ENCODE data around the gene RUBCNL. TPM values are rescaled to one million over a fixed set of nuclear protein-coding genes. Genes with fewer than 3 reads are reported as not detected.

Gene RUBCNL
- total and polyA plus RNA-seq, 4 donors, result 1.6 to 11.5 (median 5.5) TPM

GRCh38 chr13:46327246-46327645 lies 59.8 kb downstream of the RUBCNL start:
- Histone ChIP-seq H3K27me3 (ENCODE audit: control insufficient read depth in 3 of 3, insufficient read depth in 3 of 3, low read length in 2 of 3) (no peaks in the 10 kb centered on the region), H3K27ac (ENCODE audit: low read depth in 1 of 2, low read length in 1 of 2) (no peak overlapping the region), H3K4me1 (ENCODE audit: control insufficient read depth in 5 of 5, insufficient read depth in 5 of 5, low read length in 5 of 5) (no peaks in the 10 kb centered on the region), H3K9me3 (ENCODE audit: control insufficient read depth in 4 of 4, insufficient read depth in 3 of 4, low read length in 3 of 4) (peaks cover 0 to 3% (median 0%) of the 10 kb centered on the region in 4 donors), H3K9ac (ENCODE audit: insufficient read depth in 1 of 2, low read length in 2 of 2) (no peak overlapping the region), H3K36me3 (ENCODE audit: control insufficient read depth in 4 of 4, insufficient read depth in 4 of 4, low read length in 4 of 4) (no peaks in the 10 kb centered on the region), H3K4me3 (no peak overlapping the region)
- TF ChIP-seq CTCF (IDR thresholded peaks at IDR 0.05; ENCODE audit: control extremely low read depth, extremely low read depth), result no peak
- ATAC-seq (ENCODE audit: insufficient read depth, low FRiP score) (no peak), DNase-seq (no peak)
- 68 to 83% methylated on average over 1 of the region's 1 CpG for WGBS, 2 donors

- no peak for TF ChIP-seq CTCF (IDR thresholded peaks at IDR 0.05; ENCODE audit: control extremely low read depth, extremely low read depth)
- no peaks in the 10 kb centered on the region for H3K36me3 ChIP-seq (ENCODE audit: control insufficient read depth in 4 of 4, insufficient read depth in 4 of 4, low read length in 4 of 4)
- H3K9ac ChIP-seq (ENCODE audit: insufficient read depth in 1 of 2, low read length in 2 of 2), result no peak overlapping the region
- no peak for ATAC-seq (ENCODE audit: insufficient read depth, low FRiP score)
- H3K4me3 ChIP-seq, result no peak overlapping the region
- no peaks in the 10 kb centered on the region for H3K4me1 ChIP-seq (ENCODE audit: control insufficient read depth in 5 of 5, insufficient read depth in 5 of 5, low read length in 5 of 5)
- 74 to 79% methylated on average over 5 of the region's 5 CpGs for WGBS, 2 donors
- no peak for DNase-seq
- peaks cover 0 to 3% (median 0%) of the 10 kb centered on the region in 4 donors for H3K9me3 ChIP-seq (ENCODE audit: control insufficient read depth in 4 of 4, insufficient read depth in 3 of 4, low read length in 3 of 4)
- no peak overlapping the region for H3K27ac ChIP-seq (ENCODE audit: low read depth in 1 of 2, low read length in 1 of 2)
- no peaks in the 10 kb centered on the region for H3K27me3 ChIP-seq (ENCODE audit: control insufficient read depth in 3 of 3, insufficient read depth in 3 of 3, low read length in 2 of 3)
Measured at GRCh38 chr13:46324976-46325375, 62.1 kb downstream of the RUBCNL start.

- peak; percentile 72 for TF ChIP-seq CTCF (IDR thresholded peaks at IDR 0.05; ENCODE audit: control extremely low read depth, extremely low read depth)
- Histone ChIP-seq H3K4me1 (ENCODE audit: control insufficient read depth in 5 of 5, insufficient read depth in 5 of 5, low read length in 5 of 5) (no peaks in the 10 kb centered on the region), H3K36me3 (ENCODE audit: control insufficient read depth in 4 of 4, insufficient read depth in 4 of 4, low read length in 4 of 4) (no peaks in the 10 kb centered on the region), H3K27ac (ENCODE audit: low read depth in 1 of 2, low read length in 1 of 2) (no peak overlapping the region), H3K27me3 (ENCODE audit: control insufficient read depth in 3 of 3, insufficient read depth in 3 of 3, low read length in 2 of 3) (no peaks in the 10 kb centered on the region), H3K4me3 (no peak overlapping the region), H3K9me3 (ENCODE audit: control insufficient read depth in 4 of 4, insufficient read depth in 3 of 4, low read length in 3 of 4) (peaks cover 0 to 3% (median 0%) of the 10 kb centered on the region in 4 donors), H3K9ac (ENCODE audit: insufficient read depth in 1 of 2, low read length in 2 of 2) (no peak overlapping the region)
- ATAC-seq (ENCODE audit: insufficient read depth, low FRiP score) (no peak), DNase-seq (peak; percentile 61 to 71 (median 64))
- 57 to 58% methylated on average over 17 of the region's 17 CpGs for WGBS, 2 donors
Measured at GRCh38 chr13:46321494-46322225, 65.4 kb downstream of the RUBCNL start.

Data from lung (tissue), 12 donors.